GM12874 (cell line): ENCODE measurements around the gene KIAA1217.

Experiments used
- CTCF ChIP-seq: IDR thresholded peaks from 2 replicates; pipeline ENCODE4 v1.5.1; 2011; ENCODE audit warnings: low read depth, mild to moderate bottlenecking, control low read depth, low read length, moderate library complexity; ENCODE audit not compliant: insufficient read depth

Gene KIAA1217

GRCh38 chr10:24503461-24504320, 294.8 kb downstream of the KIAA1217 start:
- TF ChIP-seq CTCF = peak; percentile 49

DNA sequence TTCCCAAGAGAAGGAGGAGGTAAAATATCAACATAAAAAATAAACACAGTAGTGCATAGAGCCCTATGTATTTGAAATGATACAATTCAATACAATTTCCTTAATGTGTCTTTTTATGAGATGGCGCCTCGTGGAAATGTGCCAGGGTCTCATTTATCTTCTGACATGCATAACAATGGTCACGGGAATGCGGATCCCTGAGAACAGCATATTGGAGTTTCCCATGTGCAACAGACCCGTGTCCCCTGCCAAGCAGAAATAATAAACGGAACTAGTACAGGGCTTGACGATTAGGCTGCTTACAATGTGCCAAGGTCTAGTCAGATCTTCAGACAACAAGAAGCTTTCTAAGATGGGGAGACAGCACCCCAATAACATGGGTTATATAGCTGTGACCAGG, 296.8 kb downstream of the KIAA1217 start:
- no peak for TF ChIP-seq CTCF

DNA sequence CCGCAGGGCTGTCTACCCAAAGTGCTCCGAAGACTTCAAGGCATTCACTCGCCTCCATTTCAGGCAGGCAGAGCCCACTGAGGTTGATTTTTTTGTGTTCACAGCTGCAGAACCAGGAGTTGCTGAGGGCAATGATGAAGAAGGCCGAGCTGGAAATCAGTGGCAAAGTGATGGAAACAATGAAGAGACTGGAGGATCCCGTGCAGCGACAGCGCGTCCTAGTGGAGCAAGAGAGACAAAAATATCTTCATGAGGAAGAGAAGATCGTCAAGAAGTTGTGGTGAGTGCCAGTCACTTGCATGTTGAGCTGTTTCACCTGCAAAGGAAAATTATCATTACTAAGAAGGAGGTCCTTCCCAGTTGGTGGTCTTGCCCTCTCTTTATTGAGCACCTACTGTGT, 304.2 kb downstream of the KIAA1217 start:
- 0 out of 2 replicates have a peak, but pooled peaks have one; percentile 3 for TF ChIP-seq CTCF

DNA sequence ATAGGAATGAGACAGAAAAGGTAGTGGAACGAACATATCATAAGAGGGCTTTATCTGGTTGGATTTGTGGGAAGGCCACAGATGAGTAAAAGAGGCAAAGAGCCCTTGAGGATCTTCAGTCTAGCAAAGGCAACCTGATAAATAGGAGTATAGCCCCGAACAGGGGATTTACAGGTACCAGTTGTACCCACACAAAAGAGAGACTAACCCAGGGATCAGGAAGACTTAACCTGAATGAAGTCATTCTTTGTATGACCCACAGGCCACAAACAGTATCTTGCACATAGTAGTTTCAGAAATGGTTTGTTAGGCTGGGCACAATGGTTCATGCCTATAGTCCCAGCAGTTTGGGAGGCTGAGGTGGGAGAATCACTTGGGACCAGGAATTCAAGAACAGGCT, 306.5 kb downstream of the KIAA1217 start:
- TF ChIP-seq CTCF = no peak

DNA sequence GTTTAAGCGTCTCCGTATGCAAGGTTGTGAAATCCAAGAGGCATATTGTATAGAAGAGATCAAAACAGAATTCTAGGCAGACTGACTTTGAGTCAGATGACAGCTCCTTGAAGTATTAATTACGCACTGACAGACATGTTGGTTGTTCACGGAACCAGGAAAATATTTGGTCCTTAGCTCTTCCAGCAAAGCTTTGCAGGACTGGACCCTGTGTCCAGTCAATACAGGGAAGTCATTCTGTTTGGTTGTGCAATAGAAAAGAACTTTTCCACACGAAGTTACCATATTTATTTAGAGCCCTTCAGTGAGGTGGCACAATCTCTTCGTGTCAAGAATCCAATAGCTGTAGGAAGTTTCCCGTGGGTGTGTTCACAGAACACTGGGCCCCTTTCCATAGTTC, 309.5 kb downstream of the KIAA1217 start:
- TF ChIP-seq CTCF = no peak

GRCh38 chr10:24518981-24519597, 310.2 kb downstream of the KIAA1217 start:
- peak; percentile 72 for TF ChIP-seq CTCF

GRCh38 chr10:24519950-24520349, 311.0 kb downstream of the KIAA1217 start:
- TF ChIP-seq CTCF = no peak
